ENCODE results near the gene CPEB4.

DNA sequence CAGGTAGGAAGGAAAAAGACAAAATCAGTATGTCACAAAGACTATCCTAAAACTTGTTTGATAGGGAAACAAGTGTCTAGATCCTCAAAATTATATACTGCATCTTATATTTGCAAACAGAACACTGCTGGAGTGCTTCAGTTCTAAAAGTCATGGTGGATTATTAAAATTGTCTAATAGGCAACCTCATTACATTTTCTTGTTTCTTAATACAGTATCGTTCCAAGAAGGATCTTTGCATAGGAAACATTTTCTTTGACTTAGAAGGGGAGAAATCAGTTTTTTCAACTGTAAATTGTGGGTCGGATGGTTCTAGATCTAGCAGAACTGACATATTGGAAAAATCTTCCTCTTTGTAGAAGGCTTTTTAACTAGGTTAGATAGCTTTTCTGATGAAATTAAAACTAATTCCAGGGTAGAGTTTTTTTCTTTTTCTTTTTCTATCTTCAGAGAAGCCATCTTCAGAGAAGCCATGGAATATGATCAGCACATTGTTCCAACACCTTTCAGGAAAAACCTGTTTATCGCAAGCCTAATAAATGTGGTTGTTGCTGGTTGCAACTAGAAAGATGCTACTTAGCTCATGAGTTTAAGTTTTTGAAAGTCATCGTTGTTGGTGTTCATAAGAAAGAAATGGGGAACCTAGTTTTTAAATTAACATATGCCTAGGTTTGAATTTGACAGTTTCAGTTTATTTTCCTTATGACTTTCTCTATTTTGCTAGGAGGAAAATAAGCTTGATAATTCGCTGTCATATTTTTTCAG lies 7.4 kb downstream of the CPEB4 start:
- TF ChIP-seq POLR2AphosphoS5 (IDR thresholded peaks at IDR 0.05; ENCODE audit: low read depth, low read length) (no peak), POLR2A (IDR thresholded peaks at IDR 0.05; ENCODE audit: borderline replicate concordance, extremely low read depth, insufficient read depth, insufficient read length) (no peak), ZNF274 (IDR thresholded peaks at IDR 0.05; ENCODE audit: low read depth, low read length) (no peak)
- TF ChIP-seq, protein P1, sequence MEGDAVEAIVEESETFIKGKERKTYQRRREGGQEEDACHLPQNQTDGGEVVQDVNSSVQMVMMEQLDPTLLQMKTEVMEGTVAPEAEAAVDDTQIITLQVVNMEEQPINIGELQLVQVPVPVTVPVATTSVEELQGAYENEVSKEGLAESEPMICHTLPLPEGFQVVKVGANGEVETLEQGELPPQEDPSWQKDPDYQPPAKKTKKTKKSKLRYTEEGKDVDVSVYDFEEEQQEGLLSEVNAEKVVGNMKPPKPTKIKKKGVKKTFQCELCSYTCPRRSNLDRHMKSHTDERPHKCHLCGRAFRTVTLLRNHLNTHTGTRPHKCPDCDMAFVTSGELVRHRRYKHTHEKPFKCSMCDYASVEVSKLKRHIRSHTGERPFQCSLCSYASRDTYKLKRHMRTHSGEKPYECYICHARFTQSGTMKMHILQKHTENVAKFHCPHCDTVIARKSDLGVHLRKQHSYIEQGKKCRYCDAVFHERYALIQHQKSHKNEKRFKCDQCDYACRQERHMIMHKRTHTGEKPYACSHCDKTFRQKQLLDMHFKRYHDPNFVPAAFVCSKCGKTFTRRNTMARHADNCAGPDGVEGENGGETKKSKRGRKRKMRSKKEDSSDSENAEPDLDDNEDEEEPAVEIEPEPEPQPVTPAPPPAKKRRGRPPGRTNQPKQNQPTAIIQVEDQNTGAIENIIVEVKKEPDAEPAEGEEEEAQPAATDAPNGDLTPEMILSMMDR (IDR thresholded peaks at IDR 0.05 in 2 of 3, conservative IDR thresholded peaks at IDR 0.05 in 1 of 3; ENCODE audit: borderline replicate concordance in 1 of 3, insufficient read depth in 1 of 3, low read depth in 2 of 3, low read length in 2 of 3), result no peak
- TF ChIP-seq, protein P2, sequence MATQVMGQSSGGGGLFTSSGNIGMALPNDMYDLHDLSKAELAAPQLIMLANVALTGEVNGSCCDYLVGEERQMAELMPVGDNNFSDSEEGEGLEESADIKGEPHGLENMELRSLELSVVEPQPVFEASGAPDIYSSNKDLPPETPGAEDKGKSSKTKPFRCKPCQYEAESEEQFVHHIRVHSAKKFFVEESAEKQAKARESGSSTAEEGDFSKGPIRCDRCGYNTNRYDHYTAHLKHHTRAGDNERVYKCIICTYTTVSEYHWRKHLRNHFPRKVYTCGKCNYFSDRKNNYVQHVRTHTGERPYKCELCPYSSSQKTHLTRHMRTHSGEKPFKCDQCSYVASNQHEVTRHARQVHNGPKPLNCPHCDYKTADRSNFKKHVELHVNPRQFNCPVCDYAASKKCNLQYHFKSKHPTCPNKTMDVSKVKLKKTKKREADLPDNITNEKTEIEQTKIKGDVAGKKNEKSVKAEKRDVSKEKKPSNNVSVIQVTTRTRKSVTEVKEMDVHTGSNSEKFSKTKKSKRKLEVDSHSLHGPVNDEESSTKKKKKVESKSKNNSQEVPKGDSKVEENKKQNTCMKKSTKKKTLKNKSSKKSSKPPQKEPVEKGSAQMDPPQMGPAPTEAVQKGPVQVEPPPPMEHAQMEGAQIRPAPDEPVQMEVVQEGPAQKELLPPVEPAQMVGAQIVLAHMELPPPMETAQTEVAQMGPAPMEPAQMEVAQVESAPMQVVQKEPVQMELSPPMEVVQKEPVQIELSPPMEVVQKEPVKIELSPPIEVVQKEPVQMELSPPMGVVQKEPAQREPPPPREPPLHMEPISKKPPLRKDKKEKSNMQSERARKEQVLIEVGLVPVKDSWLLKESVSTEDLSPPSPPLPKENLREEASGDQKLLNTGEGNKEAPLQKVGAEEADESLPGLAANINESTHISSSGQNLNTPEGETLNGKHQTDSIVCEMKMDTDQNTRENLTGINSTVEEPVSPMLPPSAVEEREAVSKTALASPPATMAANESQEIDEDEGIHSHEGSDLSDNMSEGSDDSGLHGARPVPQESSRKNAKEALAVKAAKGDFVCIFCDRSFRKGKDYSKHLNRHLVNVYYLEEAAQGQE (IDR thresholded peaks at IDR 0.05; ENCODE audit: low read depth), result no peak
